Astrocyte (in vitro differentiated cells and primary cell): ENCODE data around the gene LRRC52. TPM values are rescaled to one million over a fixed set of nuclear protein-coding genes. Genes with fewer than 3 reads are reported as not detected.

Source experiments
- DNase-seq: peaks from one replicate; pipeline ENCODE4 v3.0.0-alpha.2; 2010; ENCODE audit warnings: low read depth
- FAIRE-seq: peaks from 2 replicates; lab custom pipeline; 2011; peaks lifted over from hg19 to GRCh38; lab: Jason Lieb, UNC
- H2AFZ ChIP-seq: 2 replicates; pipeline ENCODE4 v1.6.0; 2012; ENCODE audit warnings: low read depth, low read length, inconsistent platforms
- H3K27ac ChIP-seq: 2 replicates; pipeline ENCODE4 v1.5.1; 2011; ENCODE audit warnings: low read depth, low read length, inconsistent platforms
- H3K27me3 ChIP-seq: 2 replicates; pipeline ENCODE4 v1.6.0; 2011; ENCODE audit warnings: low read length, inconsistent platforms; ENCODE audit not compliant: insufficient read depth
- H3K36me3 ChIP-seq: 2 replicates; pipeline ENCODE4 v1.5.1; 2011; ENCODE audit warnings: low read length, inconsistent platforms; ENCODE audit not compliant: insufficient read depth
- H3K4me1 ChIP-seq: 2 replicates; pipeline ENCODE4 v1.5.1; 2011; ENCODE audit warnings: low read length, inconsistent platforms; ENCODE audit not compliant: insufficient read depth
- H3K4me2 ChIP-seq: 2 replicates; pipeline ENCODE4 v1.6.0; 2012; ENCODE audit warnings: low read length, inconsistent platforms
- H3K4me3 ChIP-seq: 2 replicates; pipeline ENCODE4 v1.5.1; 2011; ENCODE audit warnings: low read depth, mild to moderate bottlenecking, low read length, inconsistent platforms; ENCODE audit not compliant: insufficient read depth
- H3K79me2 ChIP-seq: 2 replicates; pipeline ENCODE4 v1.6.0; 2012; ENCODE audit warnings: mild to moderate bottlenecking, low read length, inconsistent platforms; ENCODE audit not compliant: insufficient read depth
- H3K9ac ChIP-seq: 2 replicates; pipeline ENCODE4 v1.6.0; 2012; ENCODE audit warnings: mild to moderate bottlenecking, low read length, inconsistent platforms
- H3K9me3 ChIP-seq: 2 replicates; pipeline ENCODE4 v1.5.1; 2012; ENCODE audit warnings: low read depth, mild to moderate bottlenecking, low read length, inconsistent platforms; ENCODE audit not compliant: insufficient read depth
- H4K20me1 ChIP-seq: 2 replicates; pipeline ENCODE4 v1.6.0; 2012; ENCODE audit warnings: low read length, inconsistent platforms; ENCODE audit not compliant: insufficient read depth
- H3K27ac Mint-ChIP-seq: one replicate; pipeline ENCODE4 v1.8.0; 2021; ENCODE audit warnings: mild to moderate bottlenecking, mixed read lengths; ENCODE audit not compliant: unreplicated experiment
- H3K27me3 Mint-ChIP-seq: one replicate; pipeline ENCODE4 v1.8.0; 2021; ENCODE audit warnings: low read depth, mixed read lengths; ENCODE audit not compliant: unreplicated experiment
- H3K36me3 Mint-ChIP-seq: one replicate; pipeline ENCODE4 v1.8.0; 2021; ENCODE audit warnings: low read depth, mixed read lengths; ENCODE audit not compliant: unreplicated experiment
- H3K4me1 Mint-ChIP-seq: one replicate; pipeline ENCODE4 v1.8.0; 2021; ENCODE audit warnings: low read depth, mixed read lengths; ENCODE audit not compliant: unreplicated experiment
- H3K4me3 Mint-ChIP-seq: one replicate; pipeline ENCODE4 v1.8.0; 2021; ENCODE audit warnings: mild to moderate bottlenecking, moderate library complexity, mixed read lengths; ENCODE audit not compliant: unreplicated experiment
- H3K9me3 Mint-ChIP-seq: one replicate; pipeline ENCODE4 v1.8.0; 2021; ENCODE audit warnings: mild to moderate bottlenecking, mixed read lengths; ENCODE audit not compliant: unreplicated experiment
- EZH2 ChIP-seq: IDR thresholded peaks from 2 replicates; pipeline ENCODE4 v1.6.1; 2012; ENCODE audit warnings: mild to moderate bottlenecking, low read length, inconsistent platforms; ENCODE audit not compliant: insufficient read depth
- total RNA-seq: library from RNA; stranded (reverse); gene quantifications from 2 replicates; pipeline ENCODE4 v1.2.1, GENCODE V29; 2021
- TF ChIP-seq, protein P1 (sequence below): IDR thresholded peaks from 2 replicates; pipeline ENCODE4 v1.5.1; 2011; ENCODE audit warnings: low read depth, mild to moderate bottlenecking, inconsistent platforms, low read length, moderate library complexity; ENCODE audit not compliant: insufficient read depth

The LRRC52 gene
- total RNA-seq, 1 donor from 2014 or later, result not detected

- no peak for TF ChIP-seq EZH2
- TF ChIP-seq, protein P1, sequence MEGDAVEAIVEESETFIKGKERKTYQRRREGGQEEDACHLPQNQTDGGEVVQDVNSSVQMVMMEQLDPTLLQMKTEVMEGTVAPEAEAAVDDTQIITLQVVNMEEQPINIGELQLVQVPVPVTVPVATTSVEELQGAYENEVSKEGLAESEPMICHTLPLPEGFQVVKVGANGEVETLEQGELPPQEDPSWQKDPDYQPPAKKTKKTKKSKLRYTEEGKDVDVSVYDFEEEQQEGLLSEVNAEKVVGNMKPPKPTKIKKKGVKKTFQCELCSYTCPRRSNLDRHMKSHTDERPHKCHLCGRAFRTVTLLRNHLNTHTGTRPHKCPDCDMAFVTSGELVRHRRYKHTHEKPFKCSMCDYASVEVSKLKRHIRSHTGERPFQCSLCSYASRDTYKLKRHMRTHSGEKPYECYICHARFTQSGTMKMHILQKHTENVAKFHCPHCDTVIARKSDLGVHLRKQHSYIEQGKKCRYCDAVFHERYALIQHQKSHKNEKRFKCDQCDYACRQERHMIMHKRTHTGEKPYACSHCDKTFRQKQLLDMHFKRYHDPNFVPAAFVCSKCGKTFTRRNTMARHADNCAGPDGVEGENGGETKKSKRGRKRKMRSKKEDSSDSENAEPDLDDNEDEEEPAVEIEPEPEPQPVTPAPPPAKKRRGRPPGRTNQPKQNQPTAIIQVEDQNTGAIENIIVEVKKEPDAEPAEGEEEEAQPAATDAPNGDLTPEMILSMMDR, result no peak
- Histone ChIP-seq H3K4me2 (no peak overlapping the region), H4K20me1 (no peaks in the 10 kb centered on the region), H3K9ac (no peak overlapping the region), H3K27me3 (peaks cover 4% of the 10 kb centered on the region), H2AFZ (no peak overlapping the region), H3K27ac (no peak overlapping the region), H3K9me3 (no peaks in the 10 kb centered on the region), H3K4me1 (no peaks in the 10 kb centered on the region), H3K79me2 (no peaks in the 10 kb centered on the region), H3K4me3 (no peak overlapping the region), H3K36me3 (no peaks in the 10 kb centered on the region)
- Mint-ChIP-seq H3K9me3 (peaks cover 4% of the 10 kb centered on the region), H3K4me3 (no peak overlapping the region), H3K27ac (no peak overlapping the region), H3K27me3 (peaks cover 67% of the 10 kb centered on the region), H3K36me3 (no peaks in the 10 kb centered on the region), H3K4me1 (peaks cover 6% of the 10 kb centered on the region)
- DNase-seq, result no peak
- FAIRE-seq, result no peak
Observed at GRCh38 chr1:165542647-165543046, 1.2 kb upstream of the LRRC52 start.

GRCh38 chr1:165544996-165545395 is 1.2 kb downstream of the LRRC52 start:
- TF ChIP-seq, protein P1, result no peak
- TF ChIP-seq EZH2, result no peak

DNA sequence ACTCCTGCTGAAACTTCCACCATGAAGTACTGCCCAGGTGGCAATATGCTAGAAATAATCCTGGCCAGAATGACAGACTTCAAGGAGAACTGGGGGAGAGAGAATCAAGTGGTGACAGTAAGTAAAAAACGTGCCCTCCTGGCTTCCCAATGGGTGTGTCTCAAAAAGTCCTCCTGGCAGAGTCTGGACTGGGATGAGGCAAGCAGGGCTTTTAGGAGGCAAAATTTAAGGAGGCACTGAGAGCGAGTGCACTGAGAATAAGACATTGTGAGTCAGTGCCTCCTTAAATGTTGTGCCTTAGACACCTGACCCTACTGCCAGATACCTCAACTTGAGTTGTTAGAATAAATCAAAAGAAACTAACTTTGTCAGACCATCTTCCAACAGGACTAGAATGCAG is 2.2 kb downstream of the LRRC52 start:
- TF ChIP-seq, protein P1, result no peak
- TF ChIP-seq EZH2, result no peak
- H3K4me1 Mint-ChIP-seq, result peaks cover 2% of the 10 kb centered on the region
- peaks cover 4% of the 10 kb centered on the region for H3K27me3 ChIP-seq
- H3K9me3 ChIP-seq, result no peaks in the 10 kb centered on the region
- H3K36me3 Mint-ChIP-seq, result no peaks in the 10 kb centered on the region
- no peak overlapping the region for H3K27ac Mint-ChIP-seq
- H3K4me3 Mint-ChIP-seq, result no peak overlapping the region
- H3K4me2 ChIP-seq, result no peak overlapping the region
- no peak overlapping the region for H3K4me3 ChIP-seq
- FAIRE-seq (no peak), DNase-seq (no peak)
- no peak overlapping the region for H2AFZ ChIP-seq
- H3K27me3 Mint-ChIP-seq, result peaks cover 69% of the 10 kb centered on the region
- H3K36me3 ChIP-seq, result no peaks in the 10 kb centered on the region
- no peak overlapping the region for H3K9ac ChIP-seq
- H3K4me1 ChIP-seq, result no peaks in the 10 kb centered on the region
- H3K9me3 Mint-ChIP-seq, result peaks cover 4% of the 10 kb centered on the region
- H3K79me2 ChIP-seq, result no peaks in the 10 kb centered on the region
- H3K27ac ChIP-seq, result no peak overlapping the region
- H4K20me1 ChIP-seq, result no peaks in the 10 kb centered on the region

More at GRCh38 chr1:165544996-165545395, 1.2 kb downstream of the LRRC52 start:
- FAIRE-seq, result no peak
- no peaks in the 10 kb centered on the region for H3K36me3 ChIP-seq
- peaks cover 4% of the 10 kb centered on the region for H3K9me3 Mint-ChIP-seq
- H3K36me3 Mint-ChIP-seq, result no peaks in the 10 kb centered on the region
- H3K9me3 ChIP-seq, result no peaks in the 10 kb centered on the region
- no peaks in the 10 kb centered on the region for H4K20me1 ChIP-seq
- no peak overlapping the region for H3K4me2 ChIP-seq
- H3K27ac Mint-ChIP-seq, result no peak overlapping the region
- no peak for DNase-seq
- peaks cover 72% of the 10 kb centered on the region for H3K27me3 Mint-ChIP-seq
- no peak overlapping the region for H3K27ac ChIP-seq
- H3K4me3 Mint-ChIP-seq, result no peak overlapping the region
- no peak overlapping the region for H2AFZ ChIP-seq
- H3K4me3 ChIP-seq, result no peak overlapping the region
- H3K79me2 ChIP-seq, result no peaks in the 10 kb centered on the region
- peaks cover 4% of the 10 kb centered on the region for H3K27me3 ChIP-seq
- peaks cover 2% of the 10 kb centered on the region for H3K4me1 Mint-ChIP-seq
- no peak overlapping the region for H3K9ac ChIP-seq
- no peaks in the 10 kb centered on the region for H3K4me1 ChIP-seq
